Psoas muscle (tissue), 8 donors: ENCODE results near the gene SERP2. TPM values are rescaled to one million over a fixed set of nuclear protein-coding genes. Genes with fewer than 3 reads are reported as not detected.
A peak's percentile ranks its signal among the peaks of the same experiment; 100 is the strongest.

ENCODE experiments used
- ATAC-seq, 4 donors: fragments of 200-7000 bp; cut with Tn5 transposase; one replicate each; pipeline ENCODE4 v1.9.1; 2020; ENCODE audit warnings: moderate library complexity in 3 of 4, mild to moderate bottlenecking in 2 of 4
- DNase-seq, 2 donors: peaks; one replicate each; pipeline ENCODE4 v3.0.0-alpha.2; 2020
- H3K27ac ChIP-seq: fragments of 200-600 bp; one replicate; pipeline ENCODE4 v1.8.0; 2022
- H3K27me3 ChIP-seq, 3 donors: fragments of 200-600 bp in 1 of 3; one replicate each; pipeline versions ENCODE4 v1.6.1 to v1.8.0; 2013 to 2022; ENCODE audit warnings: low read length in 2 of 3, mild to moderate bottlenecking in 2 of 3, moderate library complexity in 1 of 3; ENCODE audit not compliant: insufficient read depth in 3 of 3
- H3K36me3 ChIP-seq, 2 donors: fragments of 200-600 bp in 1 of 2; one replicate each; pipeline versions ENCODE4 v1.6.1 to v1.8.0; 2013 to 2022; ENCODE audit warnings: low read depth in 1 of 2, mild to moderate bottlenecking in 1 of 2, moderate library complexity in 1 of 2; ENCODE audit not compliant: insufficient read depth in 1 of 2
- H3K4me1 ChIP-seq: fragments of 200-600 bp; one replicate; pipeline ENCODE4 v1.8.0; 2022
- H3K4me3 ChIP-seq: fragments of 200-600 bp; one replicate; pipeline ENCODE4 v1.8.0; 2022; ENCODE audit warnings: mild to moderate bottlenecking
- H3K9me3 ChIP-seq: fragments of 200-600 bp; one replicate; pipeline ENCODE4 v1.8.0; 2022
- WGBS, 3 donors: extraction: QIAGEN DNeasy Blood & Tissue Kit; methylation state at CpG; one replicate each; pipeline versions ENCODE4 v1.1.6 to v1.1.7; 2013; 5-methylcytosine and 5-hydroxymethylcytosine counted together
- intact Hi-C, 2 donors: fragments of 100-400 bp; cut with DNase I; formaldehyde crosslinking; loops; one replicate each; pipeline versions ENCODE4 v1.11.0 to v1.14.2; 2022
- polyA plus RNA-seq, 3 donors: library from polyadenylated mRNA; stranded (reverse); fragments of 200-250 nt; gene quantifications; one replicate each; pipeline ENCODE4 v1.2.3, GENCODE V29; 2013
- total RNA-seq, 4 donors: library from RNA; stranded (reverse); fragmentation: NEBNext Ultra II Directional in 2 of 4; extraction: Animal tissue kit (Norgen Biotek cat#: 25700) in 2 of 4; gene quantifications; one replicate each; pipeline versions ENCODE4 v1.2.1 to v1.2.4, GENCODE V29; 2021 to 2023
- TF ChIP-seq, protein P1 (sequence below): fragments of 200-600 bp; IDR thresholded peaks from one replicate; pipeline ENCODE4 v1.8.0; 2022; ENCODE audit warnings: antibody characterized with exemption
- donor health status: healthy with polysubstance abuse.
- donor health status: DM: no; HTN: no; CAD: no; lungs with moderate emphysema.
- donor health status: Bipolar disorder and iron deficiency.
- donor health status: healthy.
- donor health status: DM: yes; HTN: yes; CAD: no.
- donor health status: DM: no; HTN: no; CAD: no.
- donor health status: DM: no; HTN: no; CAD: no.
- donor health status: DM: yes; HTN: yes; CAD: no.

SERP2 gene
- total and polyA plus RNA-seq, 7 donors = 0.57 to 1.8 (median 1.1) TPM

DNA sequence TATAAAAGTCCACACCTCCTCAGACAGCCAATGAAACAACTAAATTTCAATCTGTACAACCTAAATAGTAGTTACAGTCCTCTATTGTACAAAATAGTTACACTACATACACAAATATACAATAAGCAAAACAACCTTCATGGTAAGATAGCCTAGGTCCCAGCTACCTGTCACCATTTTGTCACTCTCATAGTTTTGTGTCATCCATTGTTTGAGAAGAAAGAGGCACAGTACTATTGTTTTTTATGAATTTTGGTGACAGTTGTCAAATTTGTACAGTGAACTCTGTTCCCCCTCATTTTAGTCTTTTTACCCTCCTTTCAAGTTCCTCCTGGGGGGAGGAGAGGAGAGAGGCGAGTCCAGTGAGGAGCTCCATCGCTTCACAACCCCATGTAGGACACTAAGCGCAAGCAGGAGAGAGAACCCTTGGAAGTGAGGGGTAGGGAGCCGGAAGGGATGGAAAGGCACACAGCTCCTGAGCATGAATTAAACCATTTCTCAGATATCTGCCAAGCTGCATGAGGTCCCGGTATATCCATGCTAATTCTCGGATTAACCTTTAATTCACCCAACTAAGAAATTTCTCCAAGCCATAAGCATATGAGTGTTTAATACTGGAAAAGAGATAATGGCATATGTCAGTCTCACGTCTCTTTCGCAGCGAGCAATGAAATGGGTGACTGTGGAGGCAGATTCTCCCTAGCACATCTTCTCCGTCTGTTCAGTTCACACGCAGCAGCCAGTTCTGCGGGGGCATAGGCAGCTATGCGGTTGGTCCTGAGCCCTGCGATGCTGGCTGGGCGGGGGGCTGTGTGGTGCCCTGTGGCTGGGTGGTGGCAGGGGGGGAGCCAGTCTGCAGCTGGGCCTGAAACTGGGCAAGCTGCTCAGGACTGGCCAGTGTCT, 60.5 kb downstream of the SERP2 start:
- ATAC-seq (no peak), DNase-seq (no peak)
- H3K36me3 ChIP-seq = peaks cover 4 to 19% of the 10 kb centered on the region in 2 donors
- peak overlapping the region; percentile 92 for H3K27ac ChIP-seq
- TF ChIP-seq, protein P1, sequence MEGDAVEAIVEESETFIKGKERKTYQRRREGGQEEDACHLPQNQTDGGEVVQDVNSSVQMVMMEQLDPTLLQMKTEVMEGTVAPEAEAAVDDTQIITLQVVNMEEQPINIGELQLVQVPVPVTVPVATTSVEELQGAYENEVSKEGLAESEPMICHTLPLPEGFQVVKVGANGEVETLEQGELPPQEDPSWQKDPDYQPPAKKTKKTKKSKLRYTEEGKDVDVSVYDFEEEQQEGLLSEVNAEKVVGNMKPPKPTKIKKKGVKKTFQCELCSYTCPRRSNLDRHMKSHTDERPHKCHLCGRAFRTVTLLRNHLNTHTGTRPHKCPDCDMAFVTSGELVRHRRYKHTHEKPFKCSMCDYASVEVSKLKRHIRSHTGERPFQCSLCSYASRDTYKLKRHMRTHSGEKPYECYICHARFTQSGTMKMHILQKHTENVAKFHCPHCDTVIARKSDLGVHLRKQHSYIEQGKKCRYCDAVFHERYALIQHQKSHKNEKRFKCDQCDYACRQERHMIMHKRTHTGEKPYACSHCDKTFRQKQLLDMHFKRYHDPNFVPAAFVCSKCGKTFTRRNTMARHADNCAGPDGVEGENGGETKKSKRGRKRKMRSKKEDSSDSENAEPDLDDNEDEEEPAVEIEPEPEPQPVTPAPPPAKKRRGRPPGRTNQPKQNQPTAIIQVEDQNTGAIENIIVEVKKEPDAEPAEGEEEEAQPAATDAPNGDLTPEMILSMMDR = no peak
- no peaks in the 10 kb centered on the region for H3K9me3 ChIP-seq
- WGBS, 3 donors = 68 to 79% (median 72%) methylated on average over 15 of the region's 15 CpGs
- intact Hi-C loops = loop anchor here (5.0 to 10.0 kb wide), 3 partner anchors 122 to 237 kb away; no protein-coding TSS in a partner anchor
- H3K4me3 ChIP-seq = peak overlapping the region; percentile 73
- peaks cover 9% of the 10 kb centered on the region for H3K4me1 ChIP-seq
- no peaks in the 10 kb centered on the region for H3K27me3 ChIP-seq

DNA sequence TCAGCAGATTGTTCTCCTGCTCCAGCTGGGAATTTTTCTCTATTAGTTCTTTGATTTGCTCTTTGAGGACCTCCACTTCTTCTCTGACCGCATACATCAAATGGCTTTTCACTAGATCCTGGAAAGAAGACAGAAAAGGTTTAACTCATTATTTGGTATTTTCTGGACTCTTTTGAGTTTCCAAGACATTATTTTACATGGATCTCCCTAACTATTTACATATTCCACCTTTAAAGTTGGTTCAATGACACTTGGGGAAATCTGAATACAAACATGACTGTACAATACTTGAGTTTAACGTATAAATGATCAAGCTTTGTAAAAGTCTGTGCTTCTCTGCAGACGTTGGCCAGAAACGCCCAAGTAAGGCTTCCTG, 61.1 kb downstream of the SERP2 start:
- peak overlapping the region; percentile 92 for H3K27ac ChIP-seq
- TF ChIP-seq, protein P1 = no peak
- H3K4me3 ChIP-seq = peak overlapping the region; percentile 73
- H3K36me3 ChIP-seq = peaks cover 4 to 19% of the 10 kb centered on the region in 2 donors
- no peak for ATAC-seq
- no peaks in the 10 kb centered on the region for H3K9me3 ChIP-seq
- H3K4me1 ChIP-seq = peaks cover 16% of the 10 kb centered on the region
- WGBS, 3 donors = 12 to 22% (median 21%) methylated on average over 4 of the region's 4 CpGs
- H3K27me3 ChIP-seq = no peaks in the 10 kb centered on the region
- intact Hi-C loops = loop anchor here (5.0 to 10.0 kb wide), 4 partner anchors 122 to 292 kb away; no protein-coding TSS in a partner anchor
- DNase-seq = no peak

DNA sequence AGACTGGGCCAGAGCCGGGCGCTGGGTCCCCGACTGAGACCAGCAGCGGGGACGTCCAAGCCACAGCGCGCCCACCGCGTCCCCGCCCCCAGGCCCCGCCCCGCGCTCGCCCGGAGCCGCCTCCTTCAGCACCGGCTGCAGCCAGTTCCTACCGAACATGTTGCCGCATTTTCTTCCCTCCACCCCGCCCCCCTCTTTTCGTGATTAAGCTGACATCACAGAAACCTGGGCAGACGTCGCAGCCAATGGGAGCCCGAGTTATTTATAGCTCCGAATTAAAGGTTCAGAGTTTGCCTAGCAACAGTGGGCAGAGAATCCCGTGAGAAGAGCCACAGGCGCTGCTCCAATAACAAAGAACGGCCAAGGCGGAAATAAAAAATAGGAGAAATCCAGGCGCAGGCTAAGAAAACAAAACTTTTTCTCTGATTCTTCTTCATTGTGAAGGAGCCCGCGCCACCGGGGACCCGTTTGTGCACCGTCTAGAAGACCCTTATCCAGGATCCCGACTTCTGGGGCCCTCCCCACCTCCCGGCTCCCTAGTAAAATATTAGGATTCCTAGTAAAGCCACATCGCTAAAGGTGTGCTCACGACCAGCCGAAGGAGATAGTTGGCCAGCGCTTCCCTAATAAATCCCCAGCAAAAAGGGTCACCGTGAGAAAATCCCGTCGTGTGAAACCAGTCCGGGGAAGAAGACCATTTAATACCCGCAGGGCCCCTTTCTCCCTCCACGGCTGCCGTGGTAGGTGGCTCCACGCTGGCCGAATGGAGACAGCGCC, 61.7 kb downstream of the SERP2 start:
- H3K36me3 ChIP-seq = peaks cover 4 to 19% of the 10 kb centered on the region in 2 donors
- peak overlapping the region; percentile 73 for H3K4me3 ChIP-seq
- 0 to 5% (median 3%) methylated on average over 49 to 51 of the region's 51 CpGs for WGBS, 3 donors
- H3K27me3 ChIP-seq = no peaks in the 10 kb centered on the region
- DNase-seq (peak; percentile 92 to 95), ATAC-seq (peak; percentile 73 to 78 (median 75))
- H3K9me3 ChIP-seq = no peaks in the 10 kb centered on the region
- TF ChIP-seq, protein P1 = no peak
- peak overlapping the region; percentile 92 for H3K27ac ChIP-seq
- H3K4me1 ChIP-seq = peaks cover 21% of the 10 kb centered on the region
- intact Hi-C loops = loop anchor here (5.0 to 10.0 kb wide), 2 partner anchors 131 to 293 kb away; no protein-coding TSS in a partner anchor

DNA sequence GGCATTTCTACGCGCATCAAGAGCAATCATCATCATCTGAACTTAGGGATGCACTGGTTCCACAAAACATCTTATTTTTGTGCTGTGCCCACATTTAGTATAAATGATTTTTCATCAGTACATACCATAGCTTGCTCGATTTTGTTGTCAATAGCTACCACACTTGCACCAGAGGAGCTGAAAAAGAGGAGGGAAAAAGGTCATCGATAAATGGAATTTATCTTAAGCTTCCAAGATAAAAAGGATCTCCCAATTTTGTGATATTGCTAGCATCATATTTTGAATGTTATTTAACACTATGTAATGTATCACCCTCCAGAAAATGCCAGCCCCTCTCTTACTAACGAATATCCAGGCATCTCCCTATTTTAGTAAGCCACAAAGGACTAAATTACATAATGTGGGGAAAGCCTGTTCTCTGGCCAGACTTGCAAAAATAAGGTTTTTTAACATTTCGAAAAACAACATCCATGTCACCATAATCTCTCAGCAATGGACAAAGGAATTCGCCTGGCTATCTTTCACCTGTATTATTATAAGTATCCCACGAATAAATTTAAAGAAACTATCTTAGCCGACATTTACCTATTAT, 62.4 kb downstream of the SERP2 start:
- Histone ChIP-seq H3K36me3 (peaks cover 4 to 19% of the 10 kb centered on the region in 2 donors), H3K4me1 (peaks cover 24% of the 10 kb centered on the region), H3K4me3 (peak overlapping the region; percentile 73), H3K27me3 (no peaks in the 10 kb centered on the region), H3K27ac (peak overlapping the region; percentile 92), H3K9me3 (no peaks in the 10 kb centered on the region)
- intact Hi-C loops = loop anchor here (2.0 to 10.0 kb wide), 3 partner anchors 131 to 294 kb away; no protein-coding TSS in a partner anchor
- TF ChIP-seq, protein P1 = no peak
- ATAC-seq (no peak), DNase-seq (no peak)
- 3 to 5% (median 4%) methylated on average over 9 of the region's 9 CpGs for WGBS, 3 donors
